HG03565 (cell line): ENCODE measurements around the gene PRSS2.

Source experiments
- ATAC-seq: cut with Tn5 transposase; IDR thresholded peaks from one replicate; pipeline ENCODE4 v1.9.1; 2021; ENCODE audit warnings: mild to moderate bottlenecking, moderate library complexity; ENCODE audit not compliant: unreplicated experiment

PRSS2 gene

GRCh38 chr7:142800088-142800487, 29.3 kb downstream of the PRSS2 start:
- no peak for ATAC-seq

- no peak for ATAC-seq
Measured at GRCh38 chr7:142800699-142801260, 30.0 kb downstream of the PRSS2 start.

DNA sequence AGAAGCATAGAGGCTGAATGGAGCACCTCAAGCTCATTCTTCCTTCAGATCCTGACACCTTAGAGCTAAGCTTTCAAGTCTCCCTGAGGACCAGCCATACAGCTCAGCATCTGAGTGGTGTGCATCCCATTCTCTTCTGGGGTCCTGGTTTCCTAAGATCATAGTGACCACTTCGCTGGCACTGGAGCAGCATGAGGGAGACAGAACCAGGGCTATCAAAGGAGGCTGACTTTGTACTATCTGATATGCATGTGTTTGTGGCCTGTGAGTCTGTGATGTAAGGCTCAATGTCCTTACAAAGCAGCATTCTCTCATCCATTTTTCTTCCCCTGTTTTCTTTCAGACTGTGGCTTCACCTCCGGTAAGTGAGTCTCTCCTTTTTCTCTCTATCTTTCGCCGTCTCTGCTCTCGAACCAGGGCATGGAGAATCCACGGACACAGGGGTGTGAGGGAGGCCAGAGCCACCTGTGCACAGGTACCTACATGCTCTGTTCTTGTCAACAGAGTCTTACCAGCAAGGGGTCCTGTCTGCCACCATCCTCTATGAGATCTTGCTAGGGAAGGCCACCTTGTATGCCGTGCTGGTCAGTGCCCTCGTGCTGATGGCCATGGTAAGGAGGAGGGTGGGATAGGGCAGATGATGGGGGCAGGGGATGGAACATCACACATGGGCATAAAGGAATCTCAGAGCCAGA, 31.0 kb downstream of the PRSS2 start:
- ATAC-seq, result no peak

GRCh38 chr7:142802301-142802700, 31.5 kb downstream of the PRSS2 start:
- ATAC-seq, result no peak

GRCh38 chr7:142803901-142804300, 33.1 kb downstream of the PRSS2 start:
- no peak for ATAC-seq

GRCh38 chr7:142804728-142805207, 34.0 kb downstream of the PRSS2 start:
- no peak for ATAC-seq

GRCh38 chr7:142805350-142806021, 34.7 kb downstream of the PRSS2 start:
- no peak for ATAC-seq

- ATAC-seq, result no peak
Measured at GRCh38 chr7:142806022-142806356, 35.2 kb downstream of the PRSS2 start.

DNA sequence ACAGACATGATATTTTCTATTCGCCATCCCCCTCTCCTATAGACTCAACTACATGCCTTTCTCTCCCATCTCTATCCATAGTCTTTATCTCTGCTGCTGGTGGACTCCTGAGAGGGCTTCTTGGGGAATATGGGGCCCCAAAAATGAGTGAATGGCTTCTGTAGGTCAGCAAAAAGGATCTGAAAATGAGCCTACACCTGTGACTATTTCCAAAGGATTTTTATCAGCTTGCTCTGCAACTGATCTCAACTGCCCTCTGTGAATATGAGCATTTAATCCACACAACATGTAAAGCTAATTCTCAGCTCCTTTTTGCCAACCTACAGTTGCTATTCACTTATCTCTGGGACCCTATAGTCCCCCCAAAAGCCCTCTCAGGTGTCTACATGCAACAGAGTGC, 36.2 kb downstream of the PRSS2 start:
- no peak for ATAC-seq

GRCh38 chr7:142807855-142808460, 37.2 kb downstream of the PRSS2 start:
- no peak for ATAC-seq

- ATAC-seq, result peak; percentile 17
Measured at GRCh38 chr7:142808461-142808801, 37.7 kb downstream of the PRSS2 start.

DNA sequence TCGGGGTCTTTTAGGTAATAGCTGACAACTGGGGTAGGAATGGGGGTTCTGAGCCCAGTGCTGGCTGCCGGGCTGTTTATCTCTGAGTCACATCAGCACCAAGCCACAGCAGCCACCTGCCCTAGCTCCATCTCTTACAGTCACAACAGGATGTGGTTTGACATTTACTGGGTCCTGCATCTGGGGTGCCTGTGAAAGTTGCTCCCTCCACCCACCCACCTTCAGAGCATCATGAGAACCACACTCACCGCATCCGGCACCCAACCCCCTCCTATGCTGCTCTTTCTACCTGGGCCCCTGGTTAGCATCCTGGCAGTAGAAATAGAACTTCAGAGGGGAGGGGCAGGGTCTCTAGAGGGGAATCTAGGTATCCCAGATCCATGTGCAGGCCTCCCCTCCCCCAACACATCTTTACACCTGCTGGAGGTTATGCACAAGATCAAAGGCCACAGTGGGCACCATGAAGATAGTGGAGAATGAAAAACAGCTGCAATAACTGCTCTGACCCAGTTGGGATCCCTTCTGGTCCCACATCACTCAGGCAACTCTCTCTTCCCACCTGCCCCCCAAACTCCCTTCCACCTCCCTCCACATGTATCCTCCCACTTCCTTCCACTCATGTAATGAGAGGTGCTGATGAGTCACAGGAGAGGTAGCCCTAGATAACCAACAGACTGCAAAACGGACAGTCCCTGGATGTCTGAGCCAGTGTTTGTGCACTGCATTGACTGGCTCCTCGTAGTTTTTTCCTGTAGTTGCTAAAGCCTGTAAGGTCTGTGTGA, 38.2 kb downstream of the PRSS2 start:
- ATAC-seq, result peak; percentile 75

- ATAC-seq, result no peak
Measured at GRCh38 chr7:142809671-142810070, 38.9 kb downstream of the PRSS2 start.

DNA sequence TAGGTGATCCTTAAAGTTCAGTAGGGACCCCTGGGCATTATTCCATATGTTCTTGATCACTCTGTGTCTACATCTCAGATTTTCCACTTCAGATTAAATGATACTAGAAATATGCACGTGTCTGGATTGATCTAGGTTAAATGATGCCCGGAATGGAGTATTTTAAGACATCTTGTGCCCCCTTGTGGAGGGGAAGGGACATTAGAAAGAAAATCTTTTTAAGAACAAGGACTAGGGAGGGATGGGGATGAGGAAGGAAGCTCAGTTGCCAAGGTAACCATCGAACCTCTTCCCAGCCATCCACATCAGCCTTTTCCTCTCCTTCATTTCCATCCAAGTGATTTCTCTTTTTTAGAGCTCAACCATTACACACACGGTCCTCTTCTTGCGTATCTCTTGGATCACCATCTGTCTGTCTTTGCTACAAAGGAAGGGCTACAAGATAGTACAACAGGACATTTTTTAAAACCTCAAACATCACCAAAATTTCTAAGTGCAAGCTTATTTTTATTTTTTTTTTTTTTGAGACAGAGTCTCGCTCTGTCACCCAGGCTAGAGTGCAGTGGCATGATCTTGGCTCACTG, 40.5 kb downstream of the PRSS2 start:
- no peak for ATAC-seq

DNA sequence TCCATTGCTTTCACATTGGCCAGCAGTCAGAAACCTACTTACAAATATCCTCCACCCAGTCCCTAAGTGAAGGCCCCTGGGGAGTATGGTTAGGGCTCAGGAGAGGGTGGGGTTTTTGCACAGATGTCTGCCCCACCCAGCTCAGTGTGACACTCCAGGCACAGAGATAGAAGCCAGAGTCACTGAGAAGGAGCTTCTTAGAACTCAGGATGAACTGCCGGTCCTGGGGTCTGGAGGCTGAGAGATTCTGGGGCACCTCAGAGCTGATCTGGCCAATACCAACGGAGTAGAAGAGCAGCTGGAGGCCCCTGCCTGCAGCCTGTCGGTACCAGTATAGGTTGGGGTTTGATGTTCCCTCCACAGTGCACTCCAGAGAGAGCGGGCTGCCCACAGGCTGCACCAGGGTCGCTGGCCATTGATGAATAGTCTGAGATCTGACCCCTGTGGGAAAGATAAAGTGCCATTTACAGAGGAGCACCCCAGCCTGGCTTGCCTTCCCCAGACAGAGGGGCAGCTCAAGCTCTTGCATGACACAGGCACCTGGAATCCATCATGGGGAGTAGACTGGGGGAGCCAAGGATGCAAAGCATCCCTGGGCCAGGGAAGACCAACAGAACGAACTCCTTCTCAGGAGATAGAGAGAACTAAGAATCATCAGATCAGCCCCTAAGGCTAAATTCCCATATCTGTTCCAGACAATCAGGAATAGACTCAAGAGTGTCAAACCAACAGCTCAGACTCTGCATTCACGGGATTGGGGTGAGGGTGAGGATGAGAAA, 41.9 kb downstream of the PRSS2 start:
- ATAC-seq, result peak; percentile 9

DNA sequence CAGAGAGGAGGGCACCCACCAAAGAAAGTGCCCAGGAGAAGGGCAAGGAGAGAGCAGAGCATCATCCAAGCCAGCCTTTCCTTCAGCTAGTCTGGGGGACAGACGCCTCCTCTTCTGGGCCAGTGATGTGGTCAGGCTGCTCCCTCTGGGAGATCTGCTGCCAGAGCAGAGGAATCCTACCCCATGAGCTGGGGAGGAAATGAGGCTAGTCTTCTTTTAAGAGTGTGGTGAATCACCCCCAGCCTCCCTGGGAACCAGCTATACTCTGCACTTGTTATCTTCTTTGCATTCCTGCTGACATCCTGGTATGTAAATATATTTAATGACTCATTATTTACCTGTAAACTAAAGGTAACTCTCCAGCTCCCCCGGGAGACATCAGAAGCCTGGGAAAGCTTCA, 42.5 kb downstream of the PRSS2 start:
- ATAC-seq, result no peak

DNA sequence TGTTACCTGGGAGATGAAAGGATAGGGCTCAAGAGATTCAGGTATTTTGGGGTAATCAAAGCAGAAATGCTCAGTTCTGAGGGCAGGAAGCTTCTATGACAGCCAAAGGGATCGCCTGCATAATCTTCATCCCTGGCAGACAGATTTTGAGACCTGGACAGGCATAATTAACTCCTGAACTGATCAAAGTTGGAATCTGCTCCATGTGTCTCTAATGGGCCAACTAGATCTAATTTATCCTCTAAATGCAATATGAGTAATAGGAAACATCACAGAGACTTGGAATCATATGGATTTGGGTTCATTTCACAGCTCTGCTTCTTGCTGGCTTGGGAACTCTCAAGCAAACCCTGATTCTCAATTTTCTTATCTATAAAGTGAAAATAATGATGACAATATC, 42.9 kb downstream of the PRSS2 start:
- no peak for ATAC-seq

DNA sequence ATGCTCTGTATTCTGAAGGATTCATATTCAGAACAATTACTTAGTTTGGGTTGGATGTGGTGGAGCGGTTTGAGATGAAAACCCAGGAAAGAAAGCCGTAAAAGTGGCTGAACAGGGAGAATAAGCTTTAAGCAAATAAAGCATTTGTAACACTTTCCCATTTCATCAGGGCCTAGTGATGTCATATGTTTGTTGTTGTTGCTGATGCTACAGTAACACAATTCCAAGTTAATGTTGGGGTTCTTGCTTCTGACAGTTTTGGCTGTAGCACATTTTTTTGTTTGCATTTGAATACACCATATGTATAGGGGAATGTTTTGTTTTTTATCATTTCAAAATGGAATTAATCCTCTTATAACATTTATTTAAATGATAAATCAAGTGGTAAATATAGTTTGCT, 43.7 kb downstream of the PRSS2 start:
- no peak for ATAC-seq

- ATAC-seq, result no peak
Measured at GRCh38 chr7:142815134-142815533, 44.4 kb downstream of the PRSS2 start.

- ATAC-seq, result no peak
Measured at GRCh38 chr7:142817506-142817905, 46.7 kb downstream of the PRSS2 start.
